BE2C (cell line): Measurements from ENCODE around the gene DNAH12.
"Not testable (repeated sequence)": the region's sequence is repeated elsewhere in the genome, so short reads cannot be mapped to it uniquely, and the experiment has no call there.

Source experiments
- DNase-seq: peaks from one replicate; pipeline ENCODE4 v3.0.0-alpha.2; 2020
- H3K27me3 ChIP-seq: fragments of 250-450 bp; sonication (Bioruptor Pico); 2 replicates; pipeline ENCODE4 v1.5.1; 2020; ENCODE audit warnings: mild to moderate bottlenecking
- H3K36me3 ChIP-seq: fragments of 250-450 bp; sonication (Bioruptor Pico); 2 replicates; pipeline ENCODE4 v1.5.1; 2020; ENCODE audit warnings: mild to moderate bottlenecking
- H3K4me1 ChIP-seq: fragments of 250-450 bp; sonication (Bioruptor Pico); 2 replicates; pipeline ENCODE4 v1.5.1; 2020
- H3K4me3 ChIP-seq: 2 replicates; pipeline ENCODE4 v1.5.1; 2011; ENCODE audit warnings: low read depth, low read length
- H3K9me3 ChIP-seq: fragments of 250-450 bp; sonication (Bioruptor Pico); 2 replicates; pipeline ENCODE4 v1.5.1; 2020
- CTCF ChIP-seq: IDR thresholded peaks from 2 replicates; pipeline ENCODE4 v1.5.1; 2012; ENCODE audit warnings: mild to moderate bottlenecking, low read depth, low read length

DNAH12 gene

GRCh38 chr3:57385498-57385897, 158.6 kb downstream of the DNAH12 start:
- Histone ChIP-seq H3K9me3 (no peaks in the 10 kb centered on the region), H3K4me1 (no peaks in the 10 kb centered on the region), H3K36me3 (no peaks in the 10 kb centered on the region), H3K4me3 (no peak overlapping the region), H3K27me3 (no peaks in the 10 kb centered on the region)
- no peak for DNase-seq
- TF ChIP-seq CTCF, result no peak

- Histone ChIP-seq H3K36me3 (no peaks in the 10 kb centered on the region), H3K27me3 (no peaks in the 10 kb centered on the region), H3K4me1 (no peaks in the 10 kb centered on the region), H3K9me3 (no peaks in the 10 kb centered on the region), H3K4me3 (no peak overlapping the region)
- no peak for TF ChIP-seq CTCF
- DNase-seq, result no peak
Measured at GRCh38 chr3:57383838-57384237, 160.3 kb downstream of the DNAH12 start.

GRCh38 chr3:57383406-57383805, 160.7 kb downstream of the DNAH12 start:
- no peak for TF ChIP-seq CTCF
- no peaks in the 10 kb centered on the region for H3K9me3 ChIP-seq
- H3K27me3 ChIP-seq, result no peaks in the 10 kb centered on the region
- H3K36me3 ChIP-seq, result no peaks in the 10 kb centered on the region
- no peak overlapping the region for H3K4me3 ChIP-seq
- H3K4me1 ChIP-seq, result no peaks in the 10 kb centered on the region
- DNase-seq, result no peak

GRCh38 chr3:57382933-57383332, 161.2 kb downstream of the DNAH12 start:
- no peak for TF ChIP-seq CTCF
- no peaks in the 10 kb centered on the region for H3K4me1 ChIP-seq
- H3K4me3 ChIP-seq, result no peak overlapping the region
- no peaks in the 10 kb centered on the region for H3K9me3 ChIP-seq
- no peaks in the 10 kb centered on the region for H3K36me3 ChIP-seq
- no peak for DNase-seq
- no peaks in the 10 kb centered on the region for H3K27me3 ChIP-seq

- no peaks in the 10 kb centered on the region; the same call in 1 of the 2 replicates for H3K27me3 ChIP-seq
Measured at GRCh38 chr3:57370341-57370740, 173.8 kb downstream of the DNAH12 start.

GRCh38 chr3:57365089-57365488, 179.1 kb downstream of the DNAH12 start:
- H3K36me3 ChIP-seq, H3K4me1 ChIP-seq, H3K9me3 ChIP-seq, DNase-seq, H3K27me3 ChIP-seq, H3K4me3 ChIP-seq: not testable (repeated sequence)

More at GRCh38 chr3:57370341-57370740, 173.8 kb downstream of the DNAH12 start:
- TF ChIP-seq CTCF, result no peak
- no peaks in the 10 kb centered on the region for H3K36me3 ChIP-seq
- no peak for DNase-seq
- no peaks in the 10 kb centered on the region for H3K9me3 ChIP-seq
- no peak overlapping the region for H3K4me3 ChIP-seq
- H3K4me1 ChIP-seq, result no peaks in the 10 kb centered on the region

GRCh38 chr3:57356275-57356674, 187.9 kb downstream of the DNAH12 start:
- H3K4me3 ChIP-seq, H3K27me3 ChIP-seq, H3K9me3 ChIP-seq, H3K36me3 ChIP-seq, DNase-seq, H3K4me1 ChIP-seq: not testable (repeated sequence)
